ENCODE data around the gene AGBL4. TPM values are rescaled to one million over a fixed set of nuclear protein-coding genes. Genes with fewer than 3 reads are reported as not detected.

Gene AGBL4
- total RNA-seq, 1 experiment from 2014 or later, result not detected

GRCh38 chr1:49098866-49099265, 924.9 kb downstream of the AGBL4 start:
- intact Hi-C loops (cut with micrococcal nuclease; ENCODE audit: unreplicated experiment), result no loop called here
- TF ChIP-seq, protein P1, sequence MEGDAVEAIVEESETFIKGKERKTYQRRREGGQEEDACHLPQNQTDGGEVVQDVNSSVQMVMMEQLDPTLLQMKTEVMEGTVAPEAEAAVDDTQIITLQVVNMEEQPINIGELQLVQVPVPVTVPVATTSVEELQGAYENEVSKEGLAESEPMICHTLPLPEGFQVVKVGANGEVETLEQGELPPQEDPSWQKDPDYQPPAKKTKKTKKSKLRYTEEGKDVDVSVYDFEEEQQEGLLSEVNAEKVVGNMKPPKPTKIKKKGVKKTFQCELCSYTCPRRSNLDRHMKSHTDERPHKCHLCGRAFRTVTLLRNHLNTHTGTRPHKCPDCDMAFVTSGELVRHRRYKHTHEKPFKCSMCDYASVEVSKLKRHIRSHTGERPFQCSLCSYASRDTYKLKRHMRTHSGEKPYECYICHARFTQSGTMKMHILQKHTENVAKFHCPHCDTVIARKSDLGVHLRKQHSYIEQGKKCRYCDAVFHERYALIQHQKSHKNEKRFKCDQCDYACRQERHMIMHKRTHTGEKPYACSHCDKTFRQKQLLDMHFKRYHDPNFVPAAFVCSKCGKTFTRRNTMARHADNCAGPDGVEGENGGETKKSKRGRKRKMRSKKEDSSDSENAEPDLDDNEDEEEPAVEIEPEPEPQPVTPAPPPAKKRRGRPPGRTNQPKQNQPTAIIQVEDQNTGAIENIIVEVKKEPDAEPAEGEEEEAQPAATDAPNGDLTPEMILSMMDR (IDR thresholded peaks at IDR 0.05; ENCODE audit: insufficient read depth in 1 of 2, low read depth in 1 of 2, low read length in 1 of 2, severe bottlenecking in 1 of 2, unreplicated experiment in 1 of 2), result no peak

GRCh38 chr1:49086327-49086726, 937.4 kb downstream of the AGBL4 start:
- H3K4me1 ChIP-seq, result no peaks in the 10 kb centered on the region
- ChIA-PET POLR2A (no interaction called here), CTCF (no interaction called here)
- no peak for DNase-seq
- intact Hi-C loops (cut with micrococcal nuclease; ENCODE audit: unreplicated experiment), result no loop called here
- H3K36me3 ChIP-seq (ENCODE audit: control insufficient read depth, insufficient read depth, low read length), result no peaks in the 10 kb centered on the region
- no peaks in the 10 kb centered on the region for H3K4me1 Mint-ChIP-seq (ENCODE audit: low read depth, unreplicated experiment)
- no peak overlapping the region for H3K4me3 ChIP-seq (ENCODE audit: low read depth, low read length)
- BruUV-seq (replicated peaks), result no TSS peak
- H3K9me3 Mint-ChIP-seq (ENCODE audit: unreplicated experiment), result peaks cover 16% of the 10 kb centered on the region
- no peak overlapping the region for H3K4me3 Mint-ChIP-seq (ENCODE audit: unreplicated experiment)
- TF ChIP-seq, protein P1 (IDR thresholded peaks at IDR 0.05; ENCODE audit: insufficient read depth in 1 of 2, low read depth in 1 of 2, low read length in 1 of 2, severe bottlenecking in 1 of 2, unreplicated experiment in 1 of 2), result no peak
- no peaks in the 10 kb centered on the region for H3K27me3 Mint-ChIP-seq (ENCODE audit: insufficient read depth, unreplicated experiment)
- no peaks in the 10 kb centered on the region for H3K36me3 Mint-ChIP-seq (ENCODE audit: insufficient read depth, unreplicated experiment)
- H3K27me3 ChIP-seq (replicated peaks; ENCODE audit: control insufficient read depth, insufficient read depth, low read length), result no peaks in the 10 kb centered on the region
- no peak overlapping the region for H3K27ac Mint-ChIP-seq (ENCODE audit: unreplicated experiment)
- H3K9me3 ChIP-seq, result no peaks in the 10 kb centered on the region

More at GRCh38 chr1:49098866-49099265, 924.9 kb downstream of the AGBL4 start:
- no peak overlapping the region for H3K4me3 Mint-ChIP-seq (ENCODE audit: unreplicated experiment)
- Histone ChIP-seq H3K27me3 (replicated peaks; ENCODE audit: control insufficient read depth, insufficient read depth, low read length) (no peaks in the 10 kb centered on the region), H3K4me1 (no peaks in the 10 kb centered on the region), H3K4me3 (ENCODE audit: low read depth, low read length) (no peak overlapping the region), H3K36me3 (ENCODE audit: control insufficient read depth, insufficient read depth, low read length) (no peaks in the 10 kb centered on the region), H3K9me3 (no peaks in the 10 kb centered on the region)
- CTCF ChIA-PET, result no interaction called here
- no peak overlapping the region for H3K27ac Mint-ChIP-seq (ENCODE audit: unreplicated experiment)
- no peaks in the 10 kb centered on the region for H3K36me3 Mint-ChIP-seq (ENCODE audit: insufficient read depth, unreplicated experiment)
- peaks cover 15% of the 10 kb centered on the region for H3K9me3 Mint-ChIP-seq (ENCODE audit: unreplicated experiment)
- POLR2A ChIA-PET, result no interaction called here
- no peak for DNase-seq
- H3K27me3 Mint-ChIP-seq (ENCODE audit: insufficient read depth, unreplicated experiment), result no peaks in the 10 kb centered on the region
- no peaks in the 10 kb centered on the region for H3K4me1 Mint-ChIP-seq (ENCODE audit: low read depth, unreplicated experiment)
- no TSS peak for BruUV-seq (replicated peaks)

DNA sequence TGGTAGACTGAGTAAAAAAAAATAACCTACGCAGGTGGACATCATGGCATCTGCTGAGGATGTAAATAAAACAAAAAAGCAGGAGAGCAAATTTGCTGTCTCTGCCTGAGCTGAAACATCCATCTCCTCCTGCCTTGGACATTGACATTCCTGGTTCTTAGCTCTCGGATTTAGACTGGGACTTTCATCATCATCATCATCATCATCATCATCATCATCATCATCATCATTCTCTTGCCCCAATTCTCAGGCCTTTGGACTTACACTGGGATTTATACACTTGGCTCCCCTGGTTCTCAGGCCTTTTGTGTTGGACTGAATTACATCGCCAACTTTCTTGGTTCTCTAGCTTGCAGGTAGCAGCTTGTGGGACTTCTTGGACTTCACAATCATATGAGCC, 938.7 kb downstream of the AGBL4 start:
- intact Hi-C loops (cut with micrococcal nuclease; ENCODE audit: unreplicated experiment), result no loop called here
- no peak overlapping the region for H3K4me3 Mint-ChIP-seq (ENCODE audit: unreplicated experiment)
- H3K4me1 ChIP-seq, result no peaks in the 10 kb centered on the region
- no peak overlapping the region for H3K4me3 ChIP-seq (ENCODE audit: low read depth, low read length)
- no peak for DNase-seq
- no peaks in the 10 kb centered on the region for H3K4me1 Mint-ChIP-seq (ENCODE audit: low read depth, unreplicated experiment)
- H3K9me3 ChIP-seq, result no peaks in the 10 kb centered on the region
- H3K27ac Mint-ChIP-seq (ENCODE audit: unreplicated experiment), result no peak overlapping the region
- peaks cover 15% of the 10 kb centered on the region for H3K9me3 Mint-ChIP-seq (ENCODE audit: unreplicated experiment)
- ChIA-PET POLR2A (no interaction called here), CTCF (no interaction called here)
- H3K27me3 ChIP-seq (replicated peaks; ENCODE audit: control insufficient read depth, insufficient read depth, low read length), result no peaks in the 10 kb centered on the region
- BruUV-seq (replicated peaks), result no TSS peak
- no peaks in the 10 kb centered on the region for H3K27me3 Mint-ChIP-seq (ENCODE audit: insufficient read depth, unreplicated experiment)
- H3K36me3 ChIP-seq (ENCODE audit: control insufficient read depth, insufficient read depth, low read length), result no peaks in the 10 kb centered on the region
- no peaks in the 10 kb centered on the region for H3K36me3 Mint-ChIP-seq (ENCODE audit: insufficient read depth, unreplicated experiment)
- TF ChIP-seq, protein P1 (IDR thresholded peaks at IDR 0.05; ENCODE audit: insufficient read depth in 1 of 2, low read depth in 1 of 2, low read length in 1 of 2, severe bottlenecking in 1 of 2, unreplicated experiment in 1 of 2), result no peak
